ENCODE data around the gene GLRX.

- no peak for TF ChIP-seq POLR2AphosphoS5 (IDR thresholded peaks at IDR 0.05; ENCODE audit: borderline replicate concordance, low read depth, low read length)
- TF ChIP-seq EZH2 (IDR thresholded peaks at IDR 0.05) = no peak
- no peak for TF ChIP-seq FOXP2 (optimal IDR thresholded peaks at IDR 0.05; ENCODE audit: control extremely low read depth, extremely low read length, insufficient read depth)
Observed at GRCh38 chr5:95781101-95781583, 41.4 kb downstream of the GLRX start.

Measured in SK-N-MC (cell line).